ENCODE results near the gene DKC1. TPM values are rescaled to one million over a fixed set of nuclear protein-coding genes. Genes with fewer than 3 reads are reported as not detected.

The DKC1 gene
- total and polyA plus RNA-seq, 2 of the 4 experiments (the other 2 are of a cell fraction): 49.9 to 63.8 TPM

DNA sequence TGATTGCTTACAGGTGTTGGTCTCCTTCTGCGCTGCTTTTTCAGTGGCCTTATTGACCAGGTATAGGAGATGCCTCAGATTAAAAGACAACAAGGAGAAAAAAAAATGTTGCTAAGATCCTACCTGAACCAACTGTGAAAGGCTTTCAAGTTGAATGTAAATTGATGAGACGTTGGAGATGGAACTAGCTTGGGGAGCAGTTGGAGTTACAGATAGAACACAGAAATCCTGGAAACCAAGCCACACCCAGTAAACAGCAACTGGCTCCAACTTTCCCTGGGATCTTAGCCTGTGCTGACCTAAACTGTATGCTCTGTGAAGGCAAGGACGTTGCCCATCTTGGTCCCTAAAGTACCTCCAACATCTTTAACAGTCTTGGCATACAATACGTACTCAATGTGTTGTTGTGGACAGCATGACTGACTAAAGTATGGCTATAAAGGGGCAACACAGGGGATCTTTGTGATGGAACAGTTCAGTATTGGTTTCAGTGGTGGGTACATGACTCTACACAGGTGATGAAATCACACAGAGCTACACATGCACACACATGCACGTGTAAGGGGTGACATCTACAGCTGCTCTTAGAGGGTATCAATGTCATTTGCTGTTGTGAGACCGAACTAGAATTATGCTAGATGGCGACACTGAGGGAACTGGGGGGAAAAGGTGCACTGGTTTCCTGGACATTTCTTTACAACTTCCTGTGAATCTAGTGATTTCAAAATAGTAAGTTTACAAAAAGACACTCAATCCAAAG lies 34.1 kb upstream of the DKC1 start:
- no peak overlapping the region for H2AFZ ChIP-seq (replicated peaks; ENCODE audit: low read length, poor library complexity)
- dilution Hi-C loops (cut with HindIII; ENCODE audit: low sequenced_read_pairs, unreplicated experiment): no loop called here
- H3K14ac ChIP-seq (replicated peaks; ENCODE audit: low read depth, low read length): no peak overlapping the region; the same call in 1 of the 2 replicates
- H2AK9ac ChIP-seq (replicated peaks; ENCODE audit: low read depth, low read length, poor library complexity): no peak overlapping the region
- no peaks in the 10 kb centered on the region for H3K36me3 ChIP-seq (ENCODE audit: control insufficient read depth, insufficient read depth, low read length)
- H4K91ac ChIP-seq (ENCODE audit: insufficient read depth, low read depth, low read length): peak overlapping the region; percentile 48; the same call in 1 of the 2 replicates
- ATAC-seq (ENCODE audit: low read depth) (no peak), DNase-seq (no peak)
- H3K4ac ChIP-seq (ENCODE audit: low read depth, low read length): peak overlapping the region; percentile 67
- in situ Hi-C loops (cut with MboI; ENCODE audit: low sequenced_read_pairs): loop anchor here (25.0 kb wide), 1 partner anchor 141 kb away; the partner anchor contains the start of gene CTAG1A
- H4K8ac ChIP-seq (ENCODE audit: low read depth in 2 of 2, low read length in 2 of 2): peak overlapping the region in 1 of 2 experiments; percentile 55; a peak in 1 of 4 replicates
- H3K4me3 ChIP-seq (ENCODE audit: insufficient read depth, low read depth, low read length): no peak overlapping the region
- no TSS peak for BruUV-seq (replicated peaks)
- peak overlapping the region; percentile 87 for H2BK5ac ChIP-seq (ENCODE audit: low read depth, low read length, poor library complexity, severe bottlenecking)
- H2BK20ac ChIP-seq (ENCODE audit: low read depth, low read length): peak overlapping the region; percentile 27; the same call in 1 of the 2 replicates
- peak overlapping the region; percentile 77; the same call in 2 of the 3 replicates for H2BK15ac ChIP-seq (ENCODE audit: low read depth, low read length)
- no peak overlapping the region for H3K56ac ChIP-seq (ENCODE audit: extremely low read depth, insufficient read depth, low read length)
- CTCF ChIA-PET: interaction anchor here (1.1 kb wide), 1 partner anchor 20 kb away, joined by 3 read pairs; no protein-coding TSS in a partner anchor
- no CpG with 5 or more reads among the region's 7 CpGs for WGBS, 2 experiments (ENCODE audit: extremely low coverage in 2 of 2, insufficient read length in 1 of 2)
- H3K9me1 ChIP-seq (ENCODE audit: insufficient read depth, low read length): peaks cover 15% of the 10 kb centered on the region; the same call in 1 of the 2 replicates
- no peak overlapping the region for H3K27ac ChIP-seq (ENCODE audit: insufficient read depth, low read length)
- peak overlapping the region; percentile 69 for H2BK120ac ChIP-seq (ENCODE audit: low read depth, low read length)
- H3K9me3 ChIP-seq (ENCODE audit: control insufficient read depth, insufficient read depth, low read length): no peaks in the 10 kb centered on the region
- peaks cover 0 to 3% of the 10 kb centered on the region in 2 experiments; a peak in 1 of 4 replicates for H3K79me1 ChIP-seq (ENCODE audit: low read depth in 1 of 2, low read length in 2 of 2)
- H3K27me3 ChIP-seq (ENCODE audit: control insufficient read depth, insufficient read depth, low read length): no peaks in the 10 kb centered on the region
- H3K9ac ChIP-seq (ENCODE audit: low read depth, low read length): no peak overlapping the region
- H3K4me1 ChIP-seq (ENCODE audit: control insufficient read depth, insufficient read depth, low read length): peaks cover 33% of the 10 kb centered on the region
- no peak overlapping the region for H3K4me2 ChIP-seq (ENCODE audit: low read depth, low read length)
- intact Hi-C loops (cut with micrococcal nuclease): no loop called here
- TF ChIP-seq MXI1 (IDR thresholded peaks at IDR 0.05; ENCODE audit: borderline replicate concordance, low read depth, low read length) (no peak), NFE2L2 (IDR thresholded peaks at IDR 0.05; ENCODE audit: low read depth, low read length) (no peak), MAZ (IDR thresholded peaks at IDR 0.05; ENCODE audit: borderline replicate concordance, low read depth, low read length) (no peak)
- peak overlapping the region; percentile 80 for H2AK5ac ChIP-seq (ENCODE audit: low read depth, low read length)
- POLR2A ChIA-PET (ENCODE audit: unreplicated experiment): no interaction called here
- peak overlapping the region; percentile 83; the same call in 1 of the 2 replicates for H3K18ac ChIP-seq (ENCODE audit: low read depth, low read length)
- H3K23ac ChIP-seq (ENCODE audit: low read depth, low read length): no peak overlapping the region
- H4K20me1 ChIP-seq (ENCODE audit: insufficient read depth, low read length): no peaks in the 10 kb centered on the region
- H4K5ac ChIP-seq (ENCODE audit: low read depth, low read length): peak overlapping the region; percentile 19
